Measurements from ENCODE around the gene STXBP3. TPM values are rescaled to one million over a fixed set of nuclear protein-coding genes. Genes with fewer than 3 reads are reported as not detected.
A peak's percentile ranks its signal among the peaks of the same experiment; 100 is the strongest.

The STXBP3 gene
- polyA plus RNA-seq, 2 of the 4 experiments (the other 2 are of a cell fraction) = 30.4 to 44.8 TPM

- TF ChIP-seq EHMT2 (IDR thresholded peaks at IDR 0.05; ENCODE audit: low read depth) (no peak), RAD21 (conservative IDR thresholded peaks at IDR 0.05 in 1 of 2, IDR thresholded peaks at IDR 0.05 in 1 of 2) (peak; percentile 69 to 70), SMC3 (IDR thresholded peaks at IDR 0.05) (peak; percentile 81), FOSL2 (IDR thresholded peaks at IDR 0.05) (no peak), FOSL2 (CRISPR knock-in tag; IDR thresholded peaks at IDR 0.05) (no peak), BCL3 (IDR thresholded peaks at IDR 0.05) (no peak), MAX (IDR thresholded peaks at IDR 0.05) (peak; percentile 62), RFX5 (IDR thresholded peaks at IDR 0.05) (no peak), FOXS1 (CRISPR knock-in tag; IDR thresholded peaks at IDR 0.05) (no peak), FOSB (CRISPR knock-in tag; IDR thresholded peaks at IDR 0.05) (no peak), CHD2 (IDR thresholded peaks at IDR 0.05; ENCODE audit: low read length, partially characterized antibody) (no peak), CTCF (IDR thresholded peaks at IDR 0.05) (peak; percentile 73), HES2 (IDR thresholded peaks at IDR 0.05) (no peak), ATOH8 (CRISPR knock-in tag; IDR thresholded peaks at IDR 0.05; ENCODE audit: low read depth) (no peak)
- Histone ChIP-seq H3K4me1 (peaks cover 35% of the 10 kb centered on the region), H3K9me3 (no peaks in the 10 kb centered on the region), H3K4me2 (peak overlapping the region; percentile 87), H3K27ac (peak overlapping the region; percentile 74 to 85; a peak in 5 of 6 replicates), H3K4me3 (no peak overlapping the region)
- DNase-seq (ENCODE audit: low read depth in 1 of 2, low spot score in 1 of 2) = peak; percentile 68 to 71
- POLR2A ChIA-PET = no interaction called here
- CTCF ChIA-PET = interaction anchor here (0.7 to 13.6 kb wide), 29 partner anchors 8 to 704 kb away, joined by 3 to 265 read pairs (median 4); a partner anchor contains a TSS
- 3% methylated on average over 8 of the region's 12 CpGs for WGBS (ENCODE audit: missing lambda C conversion rate)
- no peak for FAIRE-seq
- peak; percentile 60 to 84 for ATAC-seq
These were observed 81.8 kb downstream of the STXBP3 start for GRCh38 chr1:108828074-108828961.

- Histone ChIP-seq H3K9me3 (no peaks in the 10 kb centered on the region), H3K4me2 (peak overlapping the region; percentile 87), H3K4me1 (peaks cover 35% of the 10 kb centered on the region), H3K27ac (peak overlapping the region; percentile 85; a peak in 5 of 6 replicates), H3K4me3 (no peak overlapping the region)
- ChIA-PET CTCF (interaction anchor here (0.8 to 13.6 kb wide), 9 partner anchors 9 to 326 kb away, joined by 3 to 265 read pairs (median 4); partner anchors contain the start of gene AKNAD1), POLR2A (interaction anchor here (0.7 kb wide), 1 partner anchor 137 kb away, joined by 3 read pairs; the partner anchor contains the start of gene PRPF38B)
- DNase-seq (ENCODE audit: low read depth in 1 of 2, low spot score in 1 of 2) (no peak), FAIRE-seq (no peak), ATAC-seq (no peak)
- WGBS (ENCODE audit: missing lambda C conversion rate) = 55% methylated on average over 6 of the region's 6 CpGs
- TF ChIP-seq NFE2L2 (conservative IDR thresholded peaks at IDR 0.05; ENCODE audit: low read length) = no peak
- no peak for TF ChIP-seq EHMT2 (IDR thresholded peaks at IDR 0.05; ENCODE audit: low read depth)
- no peak for TF ChIP-seq JUNB (IDR thresholded peaks at IDR 0.05)
- TF ChIP-seq HEYL (CRISPR knock-in tag; IDR thresholded peaks at IDR 0.05) = no peak
- TF ChIP-seq REST (IDR thresholded peaks at IDR 0.05) = no peak
- no peak for TF ChIP-seq RNF2 (IDR thresholded peaks at IDR 0.05; ENCODE audit: borderline replicate concordance, low read depth)
- no peak for TF ChIP-seq ELK1 (IDR thresholded peaks at IDR 0.05; ENCODE audit: low read depth, low read length)
- no peak for TF ChIP-seq EP300 (IDR thresholded peaks at IDR 0.05)
- TF ChIP-seq RAD21 (conservative IDR thresholded peaks at IDR 0.05 in 1 of 2, IDR thresholded peaks at IDR 0.05 in 1 of 2) = no peak
- TF ChIP-seq RFX5 (IDR thresholded peaks at IDR 0.05) = no peak
- TF ChIP-seq TP53 (CRISPR knock-in tag; IDR thresholded peaks at IDR 0.05) = no peak
- TF ChIP-seq HMGXB4 (CRISPR knock-in tag; IDR thresholded peaks at IDR 0.05; ENCODE audit: borderline replicate concordance) = no peak
These were observed 83.0 kb downstream of the STXBP3 start for GRCh38 chr1:108829498-108829916.
